ENCODE results near the gene CFAP53.

- TF ChIP-seq CTCF (IDR thresholded peaks at IDR 0.05; ENCODE audit: low read depth, low read length) (no peak), EZH2phosphoT487 (IDR thresholded peaks at IDR 0.05; ENCODE audit: low read depth) (no peak)
Measured at GRCh38 chr18:50293039-50293438, 26.7 kb upstream of the CFAP53 start.

All from OCI-LY3 (cell line).